Endodermal cell (in vitro differentiated cells): ENCODE results near the gene LRP6. TPM values are rescaled to one million over a fixed set of nuclear protein-coding genes. Genes with fewer than 3 reads are reported as not detected.

ENCODE experiments used
- DNase-seq: peaks from one replicate; pipeline ENCODE4 v3.0.0-alpha.2; 2017
- H3K27ac ChIP-seq: 2 replicates; pipeline ENCODE4 v1.5.1; 2013; ENCODE audit warnings: mild to moderate bottlenecking, low read depth, low read length, moderate library complexity
- H3K27me3 ChIP-seq: 2 replicates; pipeline ENCODE4 v1.6.1; 2013; ENCODE audit warnings: mild to moderate bottlenecking, low read length, moderate library complexity; ENCODE audit not compliant: insufficient read depth, control insufficient read depth, poor library complexity, severe bottlenecking
- H3K36me3 ChIP-seq: 2 replicates; pipeline ENCODE4 v1.7.0; 2013; ENCODE audit warnings: mild to moderate bottlenecking, low read length, moderate library complexity; ENCODE audit not compliant: control insufficient read depth, insufficient read depth
- H3K4me1 ChIP-seq: one replicate; pipeline ENCODE4 v1.7.0; 2013; ENCODE audit warnings: low read length; ENCODE audit not compliant: control insufficient read depth, insufficient read depth
- H3K4me3 ChIP-seq: 2 replicates; pipeline ENCODE4 v1.5.1; 2013; ENCODE audit warnings: mild to moderate bottlenecking, low read length, moderate library complexity
- H3K9ac ChIP-seq: 2 replicates; pipeline ENCODE4 v1.6.1; 2013; ENCODE audit warnings: mild to moderate bottlenecking, low read length, moderate library complexity; ENCODE audit not compliant: poor library complexity, severe bottlenecking; ENCODE audit errors: extremely low read depth
- H3K9me3 ChIP-seq: 2 replicates; pipeline ENCODE4 v1.6.1; 2013; ENCODE audit warnings: mild to moderate bottlenecking, low read length, moderate library complexity; ENCODE audit not compliant: control insufficient read depth
- H3K27ac Mint-ChIP-seq: 2 replicates; pipeline ENCODE4 v1.8.0; 2020; ENCODE audit warnings: mixed read lengths
- H3K27me3 Mint-ChIP-seq: 2 replicates; pipeline ENCODE4 v1.8.0; 2021; ENCODE audit warnings: mild to moderate bottlenecking, mixed read lengths; ENCODE audit not compliant: insufficient read depth
- H3K36me3 Mint-ChIP-seq: 2 replicates; pipeline ENCODE4 v1.8.0; 2020; ENCODE audit warnings: low read depth, mixed read lengths
- H3K4me1 Mint-ChIP-seq: 2 replicates; pipeline ENCODE4 v1.8.0; 2020; ENCODE audit warnings: mixed read lengths
- H3K4me3 Mint-ChIP-seq: 2 replicates; pipeline ENCODE4 v1.8.0; 2020; ENCODE audit warnings: mild to moderate bottlenecking, moderate library complexity, mixed read lengths
- H3K9me3 Mint-ChIP-seq: 2 replicates; pipeline ENCODE4 v1.8.0; 2020; ENCODE audit warnings: mild to moderate bottlenecking, mixed read lengths
- WGBS, 2 experiments: methylation state at CpG; one replicate each; pipeline versions ENCODE4 v1.1.5 to v1.1.7; 2013; ENCODE audit warnings: missing lambda C conversion rate in 2 of 2, mixed read lengths in 1 of 2; ENCODE audit not compliant: insufficient coverage in 1 of 2, insufficient read length in 1 of 2; 5-methylcytosine and 5-hydroxymethylcytosine counted together
- total RNA-seq, 2 donors: library from RNA; stranded (reverse); fragmentation: NEBNext Ultra II Directional in 1 of 2; extraction: Animal tissue kit (Norgen Biotek cat#: 25700) in 1 of 2; gene quantifications; 2 replicates in 1 of 2; 3 replicates in 1 of 2; pipeline ENCODE4 v1.2.1, GENCODE V29; 2021
- TF ChIP-seq, protein P1 (sequence below): fragments of 200-600 bp; sonication (generic); conservative IDR thresholded peaks from 2 replicates; pipeline ENCODE4 v1.5.0; 2021; ENCODE audit warnings: antibody characterized with exemption, mild to moderate bottlenecking

The LRP6 gene
- total RNA-seq, 2 donors from 2014 or later = 109 to 182 TPM

DNA sequence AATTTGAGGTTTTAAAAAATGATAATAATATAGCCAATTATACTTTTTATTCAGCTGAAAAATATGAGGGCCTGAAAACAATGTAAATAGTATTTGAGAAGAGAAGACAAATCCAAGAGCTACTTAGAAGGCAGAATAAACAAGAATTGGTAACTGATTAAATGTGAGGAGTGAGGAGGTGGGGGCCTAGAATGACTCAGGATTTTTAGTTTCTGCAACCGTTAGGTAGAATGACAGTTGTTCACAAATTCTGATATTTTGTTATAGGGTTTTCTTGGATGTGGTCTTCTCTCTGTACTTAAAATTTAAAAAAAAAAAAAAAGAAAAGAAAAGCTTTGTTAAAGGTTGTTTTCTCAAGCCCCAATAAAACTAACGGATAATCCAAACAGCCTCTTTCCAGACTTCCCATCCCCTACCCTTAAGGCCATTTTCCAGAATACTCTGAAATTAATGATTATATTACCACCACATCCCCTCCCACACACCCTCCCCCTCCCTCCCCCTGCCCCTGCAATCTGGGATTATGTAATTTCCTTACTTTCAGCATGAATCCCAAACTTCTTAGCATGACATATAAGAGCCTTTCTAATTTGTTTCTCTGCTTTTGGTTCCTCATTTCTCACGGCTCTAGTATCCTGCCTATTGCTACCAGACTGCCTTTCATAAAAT lies 50.4 kb downstream of the LRP6 start:
- 65 to 85% methylated on average over 2 to 3 of the region's 3 CpGs for WGBS, 2 experiments
- H3K4me3 ChIP-seq = no peak overlapping the region
- Mint-ChIP-seq H3K9me3 (peaks cover 2% of the 10 kb centered on the region), H3K36me3 (peaks cover 11% of the 10 kb centered on the region), H3K4me1 (peaks cover 69% of the 10 kb centered on the region), H3K27ac (peak overlapping the region; percentile 66), H3K4me3 (no peak overlapping the region), H3K27me3 (no peaks in the 10 kb centered on the region)
- TF ChIP-seq, protein P1, sequence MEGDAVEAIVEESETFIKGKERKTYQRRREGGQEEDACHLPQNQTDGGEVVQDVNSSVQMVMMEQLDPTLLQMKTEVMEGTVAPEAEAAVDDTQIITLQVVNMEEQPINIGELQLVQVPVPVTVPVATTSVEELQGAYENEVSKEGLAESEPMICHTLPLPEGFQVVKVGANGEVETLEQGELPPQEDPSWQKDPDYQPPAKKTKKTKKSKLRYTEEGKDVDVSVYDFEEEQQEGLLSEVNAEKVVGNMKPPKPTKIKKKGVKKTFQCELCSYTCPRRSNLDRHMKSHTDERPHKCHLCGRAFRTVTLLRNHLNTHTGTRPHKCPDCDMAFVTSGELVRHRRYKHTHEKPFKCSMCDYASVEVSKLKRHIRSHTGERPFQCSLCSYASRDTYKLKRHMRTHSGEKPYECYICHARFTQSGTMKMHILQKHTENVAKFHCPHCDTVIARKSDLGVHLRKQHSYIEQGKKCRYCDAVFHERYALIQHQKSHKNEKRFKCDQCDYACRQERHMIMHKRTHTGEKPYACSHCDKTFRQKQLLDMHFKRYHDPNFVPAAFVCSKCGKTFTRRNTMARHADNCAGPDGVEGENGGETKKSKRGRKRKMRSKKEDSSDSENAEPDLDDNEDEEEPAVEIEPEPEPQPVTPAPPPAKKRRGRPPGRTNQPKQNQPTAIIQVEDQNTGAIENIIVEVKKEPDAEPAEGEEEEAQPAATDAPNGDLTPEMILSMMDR = no peak
- H3K4me1 ChIP-seq = peaks cover 18% of the 10 kb centered on the region
- H3K9me3 ChIP-seq = no peaks in the 10 kb centered on the region
- no peaks in the 10 kb centered on the region for H3K36me3 ChIP-seq
- H3K27me3 ChIP-seq = no peaks in the 10 kb centered on the region
- no peak for DNase-seq
- H3K27ac ChIP-seq = no peak overlapping the region
- peak overlapping the region; percentile 19 for H3K9ac ChIP-seq

DNA sequence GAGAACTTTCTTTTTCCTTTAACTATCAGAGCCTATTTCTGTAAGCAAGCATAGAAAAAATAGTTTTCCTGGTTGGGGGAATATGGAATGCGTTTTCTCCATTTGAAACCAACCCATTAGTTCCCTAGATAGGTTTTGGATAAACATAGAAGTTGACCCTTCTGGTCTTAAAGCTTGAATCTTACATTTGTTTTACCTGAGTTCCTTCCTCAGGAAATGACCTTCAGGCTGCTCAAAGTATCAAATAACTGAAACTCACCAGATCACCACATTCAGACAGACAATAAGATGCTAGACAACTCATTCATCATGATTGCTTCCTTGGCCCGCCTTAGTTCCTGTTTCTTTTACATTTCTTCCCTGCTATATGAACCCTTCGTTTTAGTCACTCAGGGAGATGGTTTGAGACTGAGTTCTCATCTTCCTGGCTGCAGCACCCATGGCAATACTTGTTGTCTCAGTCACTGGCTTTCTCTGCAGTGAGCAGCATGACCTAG lies 52.2 kb downstream of the LRP6 start:
- no peak overlapping the region for H3K4me3 ChIP-seq
- DNase-seq = peak; percentile 60
- no peaks in the 10 kb centered on the region for H3K9me3 ChIP-seq
- H3K4me1 Mint-ChIP-seq = peaks cover 65% of the 10 kb centered on the region
- no peaks in the 10 kb centered on the region for H3K27me3 Mint-ChIP-seq
- H3K4me3 Mint-ChIP-seq = peak overlapping the region; percentile 6
- H3K36me3 ChIP-seq = peaks cover 5% of the 10 kb centered on the region
- H3K36me3 Mint-ChIP-seq = peaks cover 15% of the 10 kb centered on the region
- H3K27ac ChIP-seq = no peak overlapping the region
- 52 to 55% methylated on average over 3 of the region's 3 CpGs for WGBS, 2 experiments
- H3K4me1 ChIP-seq = peaks cover 18% of the 10 kb centered on the region
- no peak overlapping the region for H3K9ac ChIP-seq
- H3K27ac Mint-ChIP-seq = peak overlapping the region; percentile 83
- peaks cover 2% of the 10 kb centered on the region for H3K9me3 Mint-ChIP-seq
- TF ChIP-seq, protein P1 = no peak
- no peaks in the 10 kb centered on the region for H3K27me3 ChIP-seq

DNA sequence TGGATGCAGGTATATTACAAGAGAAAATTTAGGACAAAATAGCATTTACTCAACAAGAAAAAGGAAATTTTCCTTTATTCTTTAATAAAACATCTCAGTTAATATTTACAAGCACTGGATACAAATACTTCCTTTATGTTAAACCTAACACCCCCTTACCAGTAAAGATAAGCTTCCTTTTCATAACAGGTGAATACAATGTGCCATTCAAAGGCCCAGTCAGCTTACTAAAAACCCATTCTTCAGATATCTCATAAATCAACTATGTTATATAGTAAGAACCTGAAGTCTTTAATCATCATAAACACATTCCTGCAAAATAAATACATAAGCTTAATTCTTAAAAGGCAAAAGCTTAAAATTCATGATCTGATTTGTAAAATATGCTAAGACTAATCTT lies 52.6 kb downstream of the LRP6 start:
- Mint-ChIP-seq H3K36me3 (peaks cover 13% of the 10 kb centered on the region), H3K27ac (peak overlapping the region; percentile 83), H3K9me3 (peaks cover 2% of the 10 kb centered on the region), H3K27me3 (no peaks in the 10 kb centered on the region), H3K4me3 (peak overlapping the region; percentile 6), H3K4me1 (peaks cover 62% of the 10 kb centered on the region)
- DNase-seq = no peak
- H3K9ac ChIP-seq = no peak overlapping the region
- no peak overlapping the region for H3K4me3 ChIP-seq
- TF ChIP-seq, protein P1 = no peak
- peaks cover 18% of the 10 kb centered on the region for H3K4me1 ChIP-seq
- H3K27ac ChIP-seq = no peak overlapping the region
- no peaks in the 10 kb centered on the region for H3K27me3 ChIP-seq
- H3K9me3 ChIP-seq = no peaks in the 10 kb centered on the region
- H3K36me3 ChIP-seq = peaks cover 5% of the 10 kb centered on the region
